ENCODE results near the gene ZBTB9.

The ZBTB9 gene, protein sequence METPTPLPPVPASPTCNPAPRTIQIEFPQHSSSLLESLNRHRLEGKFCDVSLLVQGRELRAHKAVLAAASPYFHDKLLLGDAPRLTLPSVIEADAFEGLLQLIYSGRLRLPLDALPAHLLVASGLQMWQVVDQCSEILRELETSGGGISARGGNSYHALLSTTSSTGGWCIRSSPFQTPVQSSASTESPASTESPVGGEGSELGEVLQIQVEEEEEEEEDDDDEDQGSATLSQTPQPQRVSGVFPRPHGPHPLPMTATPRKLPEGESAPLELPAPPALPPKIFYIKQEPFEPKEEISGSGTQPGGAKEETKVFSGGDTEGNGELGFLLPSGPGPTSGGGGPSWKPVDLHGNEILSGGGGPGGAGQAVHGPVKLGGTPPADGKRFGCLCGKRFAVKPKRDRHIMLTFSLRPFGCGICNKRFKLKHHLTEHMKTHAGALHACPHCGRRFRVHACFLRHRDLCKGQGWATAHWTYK
- total RNA-seq = 6.9 to 8.8 reads per million in 2 donors

- peak; percentile 84 to 96 (median 91) for DNase-seq
Measured at GRCh38 chr6:33454009-33454946, at the start of gene ZBTB9. Gene ZBTB9, plus strand, starts transcription at chr6:33454576. Its CDS starts 525 bp downstream, at chr6:33455101.

GRCh38 chr6:33404884-33405283 is 49.5 kb upstream of the ZBTB9 start:
- DNase-seq = no peak

DNA sequence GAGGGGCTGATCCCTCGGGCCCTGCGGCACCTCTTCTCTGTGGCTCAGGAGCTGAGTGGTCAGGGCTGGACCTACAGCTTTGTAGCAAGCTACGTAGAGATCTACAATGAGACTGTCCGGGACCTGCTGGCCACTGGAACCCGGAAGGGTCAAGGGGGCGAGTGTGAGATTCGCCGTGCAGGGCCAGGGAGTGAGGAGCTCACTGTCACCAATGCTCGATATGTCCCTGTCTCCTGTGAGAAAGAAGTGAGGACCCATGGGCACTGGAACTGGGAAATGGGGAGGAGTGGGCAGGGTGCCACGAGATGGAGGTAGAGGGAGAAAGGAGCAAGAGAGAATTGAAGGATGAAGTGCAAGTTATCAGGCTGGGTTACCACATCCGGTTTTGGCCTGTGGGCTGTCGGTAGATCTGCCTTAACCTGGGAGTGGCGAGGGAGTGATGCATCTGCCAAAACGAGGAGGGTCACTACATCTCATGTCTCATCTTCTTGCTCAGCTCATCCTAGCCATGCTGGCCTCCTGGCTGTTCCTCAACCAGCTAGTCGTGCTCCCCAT is 48.9 kb upstream of the ZBTB9 start:
- DNase-seq = peak in 1 of 5 experiments; percentile 60

DNA sequence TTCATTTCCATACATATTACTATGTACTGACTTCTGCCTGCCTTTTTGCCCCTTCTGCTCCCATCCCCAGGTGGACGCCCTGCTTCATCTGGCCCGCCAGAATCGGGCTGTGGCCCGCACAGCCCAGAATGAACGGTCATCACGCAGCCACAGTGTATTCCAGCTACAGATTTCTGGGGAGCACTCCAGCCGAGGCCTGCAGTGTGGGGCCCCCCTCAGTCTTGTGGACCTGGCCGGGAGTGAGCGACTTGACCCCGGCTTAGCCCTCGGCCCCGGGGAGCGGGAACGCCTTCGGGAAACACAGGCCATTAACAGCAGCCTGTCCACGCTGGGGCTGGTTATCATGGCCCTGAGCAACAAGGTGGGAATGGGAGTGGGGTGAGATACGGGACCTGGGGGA is 48.2 kb upstream of the ZBTB9 start:
- DNase-seq = no peak

DNA sequence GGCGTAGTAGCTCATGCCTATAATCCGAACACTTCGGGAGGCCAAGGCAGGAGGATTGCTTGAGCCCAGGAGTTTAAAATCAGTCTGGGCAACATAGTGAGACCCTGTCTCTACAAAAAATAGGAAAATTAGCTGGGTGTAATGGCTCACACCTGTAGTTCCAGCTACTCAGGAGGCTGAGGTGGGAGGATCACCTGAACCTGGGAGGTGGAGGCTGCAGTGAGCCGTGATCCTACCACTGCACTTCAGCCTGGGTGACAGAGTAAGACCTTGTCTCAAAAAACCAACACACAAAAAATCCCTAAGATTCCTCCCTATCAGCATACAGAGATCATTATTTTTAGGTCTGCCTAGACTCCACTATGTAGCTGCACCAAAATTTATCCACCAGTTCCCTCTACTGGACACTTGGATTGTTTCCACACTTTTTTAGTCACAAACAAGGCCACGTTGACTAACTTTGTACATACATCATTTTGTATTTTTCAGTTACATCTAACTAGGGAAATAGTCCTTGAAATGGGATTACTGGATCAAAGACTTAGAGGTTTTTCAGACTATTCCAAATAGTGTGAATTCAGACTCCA is 47.2 kb upstream of the ZBTB9 start:
- DNase-seq = no peak

DNA sequence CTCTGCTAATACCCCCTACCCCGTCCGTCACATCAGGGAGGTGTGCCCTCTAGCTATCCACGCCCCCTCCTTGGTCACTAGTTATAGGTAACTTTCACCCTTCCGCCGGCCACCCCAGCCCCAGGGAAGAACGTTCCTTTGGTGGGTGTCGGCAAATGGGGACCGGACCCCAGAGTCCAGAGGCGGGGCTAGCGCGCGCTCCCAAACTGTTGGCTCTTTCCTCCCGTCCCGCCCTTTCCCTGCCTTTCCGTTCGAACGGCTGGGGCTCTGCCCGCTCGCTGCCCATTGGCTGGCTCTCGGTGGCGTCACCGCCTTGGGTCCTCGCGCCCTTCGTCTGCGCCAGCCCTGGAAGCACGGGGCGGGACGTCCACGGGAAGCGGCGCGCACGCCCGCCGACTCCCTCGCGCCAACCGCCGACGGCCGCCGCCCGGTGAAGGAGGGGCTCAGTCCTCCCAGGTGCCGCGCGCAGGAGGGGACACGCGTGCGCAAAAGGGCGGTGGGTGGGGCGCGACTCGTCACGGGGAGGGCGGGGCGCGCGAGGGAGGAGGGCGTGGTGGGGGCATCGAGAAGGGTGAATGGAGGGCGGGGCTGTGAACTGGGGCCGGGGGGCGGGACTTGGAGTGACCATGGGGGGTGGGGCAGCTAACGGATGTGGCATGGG is 44.2 kb upstream of the ZBTB9 start:
- peak; percentile 94 to 99 (median 98) for DNase-seq

DNA sequence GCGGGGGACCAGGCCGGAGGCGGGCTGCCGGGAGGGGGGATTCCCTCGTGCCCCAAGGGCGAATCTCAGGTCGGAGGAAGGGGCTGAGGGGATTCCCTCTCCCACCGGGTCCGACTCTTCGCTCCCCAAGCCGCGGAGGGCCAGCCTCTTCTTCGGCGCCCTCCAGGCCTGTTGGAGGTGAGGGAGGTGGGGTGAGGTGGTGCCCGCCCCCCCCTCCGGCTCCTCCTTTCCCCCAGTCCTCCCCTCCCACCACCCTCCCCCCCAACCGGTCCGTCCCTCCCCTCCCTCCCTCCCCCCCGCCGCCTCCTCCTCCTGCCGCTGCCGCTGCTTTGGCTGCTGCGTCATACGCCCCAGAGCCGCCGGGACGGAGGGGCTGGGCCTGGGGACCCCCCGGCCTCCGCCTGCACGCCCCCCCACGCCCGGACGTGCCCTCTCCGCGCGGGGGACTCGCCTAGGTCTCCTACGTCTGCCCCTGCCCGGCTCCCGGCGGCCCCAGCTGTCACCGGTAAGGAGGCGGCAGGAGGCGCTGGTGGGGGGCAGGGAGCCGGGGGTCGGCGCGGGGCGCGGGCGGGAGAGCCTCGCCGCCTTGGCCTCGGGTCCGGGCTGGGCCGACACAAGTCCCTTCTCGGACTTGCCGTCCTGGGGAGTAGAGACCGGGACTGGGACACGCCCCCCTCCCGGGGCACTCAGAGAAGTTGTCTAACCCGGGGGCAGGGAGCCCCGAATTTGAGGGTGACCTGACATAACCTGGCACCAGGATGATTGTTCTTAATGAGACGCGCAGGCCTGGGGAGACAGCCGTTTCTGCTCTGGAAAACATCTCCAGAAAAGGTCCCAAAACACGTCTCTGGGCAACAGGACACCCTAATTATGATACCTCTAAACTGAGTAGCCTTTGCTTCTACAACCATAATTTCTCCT is 43.4 kb upstream of the ZBTB9 start, which contains the start of gene PHF1:
Gene PHF1, plus strand, starts transcription at position 304 of the 921 bp plus-strand sequence. CDS start 1,250 bp downstream, outside the sequence.
- DNase-seq = peak in 2 of 5 experiments; percentile 90 to 92

DNA sequence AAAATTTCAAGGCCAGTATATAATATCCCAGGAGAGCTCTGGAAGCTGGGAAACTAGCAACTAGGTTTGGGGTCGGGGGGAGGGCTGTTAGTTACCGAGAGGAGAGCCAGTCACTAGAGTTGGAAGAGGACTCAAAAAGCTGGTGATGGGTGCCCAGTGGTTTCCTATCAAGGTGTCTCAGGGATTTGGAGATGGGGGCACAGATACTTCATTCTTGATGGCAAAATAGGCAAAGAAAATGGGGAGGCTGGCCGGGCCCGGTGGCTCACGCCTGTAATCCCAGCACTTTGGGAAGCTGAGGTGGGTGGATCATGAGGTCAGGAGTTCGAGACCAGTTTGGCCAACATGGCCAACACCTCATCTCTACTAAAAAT is 42.8 kb upstream of the ZBTB9 start:
- DNase-seq = no peak

GRCh38 chr6:33412140-33413009 is 42.0 kb upstream of the ZBTB9 start:
- DNase-seq = no peak

DNA sequence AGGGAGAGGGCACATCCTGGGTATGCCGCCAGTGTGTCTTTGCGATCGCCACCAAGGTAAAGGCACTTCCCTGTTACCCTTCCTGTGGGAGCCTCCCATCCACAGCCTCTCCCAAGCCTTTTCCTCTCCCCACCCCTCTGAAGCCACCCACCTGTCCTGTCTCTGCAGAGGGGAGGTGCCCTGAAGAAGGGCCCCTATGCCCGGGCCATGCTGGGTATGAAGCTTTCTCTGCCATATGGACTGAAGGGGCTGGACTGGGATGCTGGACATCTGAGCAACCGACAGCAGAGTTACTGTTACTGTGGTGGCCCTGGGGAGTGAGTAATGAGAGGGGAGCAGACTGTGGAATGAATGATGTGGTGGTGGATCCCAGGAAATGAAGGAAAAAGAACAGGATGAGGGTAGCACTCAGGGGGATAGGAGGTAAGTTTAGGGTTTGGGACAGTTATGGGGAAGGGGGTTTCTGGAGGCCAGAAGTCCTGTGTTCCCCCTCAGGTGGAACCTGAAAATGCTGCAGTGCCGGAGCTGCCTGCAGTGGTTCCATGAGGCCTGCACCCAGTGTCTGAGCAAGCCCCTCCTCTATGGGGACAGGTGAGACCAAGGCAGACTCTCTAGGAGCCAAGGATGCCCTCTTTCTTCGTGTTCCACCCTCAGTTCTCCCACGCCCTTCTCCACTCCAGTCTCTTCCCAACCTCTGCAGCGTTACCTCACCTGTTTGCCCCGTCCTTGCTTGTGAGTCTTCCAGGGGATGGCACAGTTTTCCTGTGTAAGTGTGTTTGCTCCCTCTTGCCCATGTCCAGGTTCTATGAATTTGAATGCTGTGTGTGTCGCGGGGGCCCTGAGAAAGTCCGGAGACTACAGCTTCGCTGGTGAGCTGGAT is 40.9 kb upstream of the ZBTB9 start:
- DNase-seq = no peak

GRCh38 chr6:33414592-33415271 is 39.6 kb upstream of the ZBTB9 start:
- no peak for DNase-seq

DNA sequence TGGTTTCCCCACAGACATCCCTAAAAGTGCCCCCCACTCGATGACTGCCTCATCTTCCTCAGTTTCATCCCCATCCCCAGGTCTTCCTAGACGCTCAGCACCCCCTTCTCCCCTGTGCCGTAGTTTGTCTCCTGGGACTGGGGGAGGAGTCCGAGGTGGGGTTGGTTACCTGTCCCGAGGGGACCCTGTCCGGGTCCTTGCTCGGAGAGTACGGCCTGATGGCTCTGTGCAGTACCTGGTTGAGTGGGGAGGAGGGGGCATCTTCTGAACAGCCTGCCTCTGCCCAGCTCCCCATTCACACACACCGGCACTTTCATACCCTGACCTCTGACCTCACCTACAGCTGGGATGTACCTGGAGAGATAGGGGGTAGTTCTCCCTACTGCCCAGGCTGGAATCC is 38.5 kb upstream of the ZBTB9 start:
- DNase-seq = no peak

- DNase-seq = peak in 2 of 5 experiments; percentile 35 to 39
Measured at GRCh38 chr6:33416386-33417127, 37.8 kb upstream of the ZBTB9 start.

GRCh38 chr6:33417128-33417902 is 37.1 kb upstream of the ZBTB9 start:
- DNase-seq = no peak

DNA sequence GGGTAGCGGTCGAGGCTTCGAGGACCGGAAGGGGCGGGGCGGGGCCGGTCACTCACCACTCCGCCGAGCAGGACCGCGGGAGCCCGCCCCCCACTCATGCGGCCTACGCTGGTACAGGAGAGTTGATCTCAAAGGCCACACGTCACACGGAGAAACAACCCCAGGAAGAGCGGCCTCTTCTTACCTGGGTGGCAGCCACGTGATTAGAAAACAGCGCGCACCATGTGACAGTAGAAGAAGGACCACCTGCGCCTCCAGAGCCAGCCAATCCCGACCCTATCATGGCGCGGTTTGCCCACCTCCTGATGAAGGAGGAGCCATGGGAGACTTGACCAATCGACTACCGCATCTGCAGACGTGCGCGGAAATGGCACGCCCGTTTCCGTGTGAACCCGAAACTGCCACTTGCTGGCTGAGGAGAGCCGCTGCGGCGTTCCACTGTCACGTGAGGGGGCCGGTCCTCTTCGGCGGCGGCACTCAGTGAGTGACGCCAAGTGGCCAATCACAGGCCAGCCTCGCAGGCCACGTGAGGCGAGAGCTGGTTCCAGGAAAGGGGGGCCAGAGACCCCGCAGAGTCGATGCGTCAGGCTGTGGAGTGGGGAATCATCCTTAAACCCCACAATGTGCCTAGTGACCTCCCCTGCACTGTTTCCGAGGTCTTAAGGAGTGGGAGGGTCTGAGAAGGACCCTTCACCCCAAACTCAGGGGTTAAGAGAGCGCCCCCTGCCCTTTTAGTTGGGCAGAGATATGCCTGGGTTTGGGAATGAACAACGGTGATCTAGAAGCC is 36.3 kb upstream of the ZBTB9 start, which contains the start of gene CUTA:
Gene CUTA, minus strand, starts transcription at position 205 of the 787 bp plus-strand sequence. Its CDS starts 107 bp downstream, at position 98.
- DNase-seq = peak; percentile 96 to 100 (median 99)

Measured in T-helper 2 cell (primary cell).